RWPE2 (cell line): ENCODE data around the gene MB21D2.

Source experiments
- ATAC-seq: fragments of 200-7000 bp; cut with Tn5 transposase; 3 replicates; pipeline ENCODE4 v1.9.1; 2021; ENCODE audit warnings: low read depth
- DNase-seq: peaks from one replicate; pipeline ENCODE4 v3.0.0-alpha.2; 2020; ENCODE audit warnings: low spot score
- H3K27ac ChIP-seq: fragments of 450-650 bp; 2 replicates; pipeline ENCODE4 v1.5.1; 2017; ENCODE audit warnings: mild to moderate bottlenecking; ENCODE audit not compliant: poor library complexity, severe bottlenecking
- H3K27me3 ChIP-seq: fragments of 250-450 bp; sonication (Bioruptor Pico); 2 replicates; pipeline ENCODE4 v1.5.1; 2021; ENCODE audit warnings: mild to moderate bottlenecking, moderate library complexity; ENCODE audit not compliant: insufficient read depth, poor library complexity, severe bottlenecking
- H3K36me3 ChIP-seq: fragments of 250-450 bp; sonication (Bioruptor Pico); 2 replicates; pipeline ENCODE4 v1.5.1; 2020; ENCODE audit warnings: low read depth, mild to moderate bottlenecking, moderate library complexity
- H3K4me1 ChIP-seq: fragments of 250-450 bp; sonication (Bioruptor Pico); 2 replicates; pipeline ENCODE4 v1.5.1; 2021; ENCODE audit warnings: mild to moderate bottlenecking, moderate library complexity; ENCODE audit not compliant: insufficient read depth, poor library complexity, severe bottlenecking
- H3K4me3 ChIP-seq: fragments of 250-450 bp; sonication (Bioruptor Pico); 2 replicates; pipeline ENCODE4 v1.5.1; 2021; ENCODE audit warnings: mild to moderate bottlenecking, moderate library complexity; ENCODE audit not compliant: severe bottlenecking
- H3K9me3 ChIP-seq: fragments of 250-450 bp; sonication (Bioruptor Pico); 2 replicates; pipeline ENCODE4 v1.5.1; 2021; ENCODE audit warnings: mild to moderate bottlenecking, moderate library complexity; ENCODE audit not compliant: severe bottlenecking
- TF ChIP-seq, protein P1 (sequence below): fragments of 450-650 bp; IDR thresholded peaks from one replicate; pipeline ENCODE4 v1.5.1; 2017; ENCODE audit warnings: mild to moderate bottlenecking, moderate library complexity; ENCODE audit not compliant: poor library complexity, severe bottlenecking

Gene MB21D2

GRCh38 chr3:192848371-192849233, 69.1 kb downstream of the MB21D2 start:
- TF ChIP-seq, protein P1, sequence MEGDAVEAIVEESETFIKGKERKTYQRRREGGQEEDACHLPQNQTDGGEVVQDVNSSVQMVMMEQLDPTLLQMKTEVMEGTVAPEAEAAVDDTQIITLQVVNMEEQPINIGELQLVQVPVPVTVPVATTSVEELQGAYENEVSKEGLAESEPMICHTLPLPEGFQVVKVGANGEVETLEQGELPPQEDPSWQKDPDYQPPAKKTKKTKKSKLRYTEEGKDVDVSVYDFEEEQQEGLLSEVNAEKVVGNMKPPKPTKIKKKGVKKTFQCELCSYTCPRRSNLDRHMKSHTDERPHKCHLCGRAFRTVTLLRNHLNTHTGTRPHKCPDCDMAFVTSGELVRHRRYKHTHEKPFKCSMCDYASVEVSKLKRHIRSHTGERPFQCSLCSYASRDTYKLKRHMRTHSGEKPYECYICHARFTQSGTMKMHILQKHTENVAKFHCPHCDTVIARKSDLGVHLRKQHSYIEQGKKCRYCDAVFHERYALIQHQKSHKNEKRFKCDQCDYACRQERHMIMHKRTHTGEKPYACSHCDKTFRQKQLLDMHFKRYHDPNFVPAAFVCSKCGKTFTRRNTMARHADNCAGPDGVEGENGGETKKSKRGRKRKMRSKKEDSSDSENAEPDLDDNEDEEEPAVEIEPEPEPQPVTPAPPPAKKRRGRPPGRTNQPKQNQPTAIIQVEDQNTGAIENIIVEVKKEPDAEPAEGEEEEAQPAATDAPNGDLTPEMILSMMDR, result no peak
- DNase-seq (no peak), ATAC-seq (no peak)
- Histone ChIP-seq H3K9me3 (no peaks in the 10 kb centered on the region), H3K4me3 (no peak overlapping the region), H3K27me3 (no peaks in the 10 kb centered on the region), H3K4me1 (peaks cover 38% of the 10 kb centered on the region), H3K27ac (no peak overlapping the region), H3K36me3 (no peaks in the 10 kb centered on the region)

- H3K27me3 ChIP-seq, result no peaks in the 10 kb centered on the region
- ATAC-seq (no peak), DNase-seq (no peak)
- peaks cover 38% of the 10 kb centered on the region for H3K4me1 ChIP-seq
- H3K9me3 ChIP-seq, result no peaks in the 10 kb centered on the region
- TF ChIP-seq, protein P1, result no peak
- no peaks in the 10 kb centered on the region for H3K36me3 ChIP-seq
- H3K4me3 ChIP-seq, result no peak overlapping the region
- no peak overlapping the region for H3K27ac ChIP-seq
Observed at GRCh38 chr3:192847941-192848340, 69.7 kb downstream of the MB21D2 start.

GRCh38 chr3:192845526-192845855, 72.2 kb downstream of the MB21D2 start:
- ATAC-seq, result no peak
- no peaks in the 10 kb centered on the region for H3K36me3 ChIP-seq

GRCh38 chr3:192844836-192845525, 72.7 kb downstream of the MB21D2 start:
- H3K9me3 ChIP-seq, result no peaks in the 10 kb centered on the region
- DNase-seq (no peak), ATAC-seq (no peak)
- TF ChIP-seq, protein P1, result no peak
- no peaks in the 10 kb centered on the region for H3K27me3 ChIP-seq
- H3K36me3 ChIP-seq, result no peaks in the 10 kb centered on the region
- H3K4me1 ChIP-seq, result peaks cover 11% of the 10 kb centered on the region
- H3K27ac ChIP-seq, result no peak overlapping the region
- H3K4me3 ChIP-seq, result no peak overlapping the region

More at GRCh38 chr3:192845526-192845855, 72.2 kb downstream of the MB21D2 start:
- no peaks in the 10 kb centered on the region for H3K27me3 ChIP-seq
- peaks cover 14% of the 10 kb centered on the region for H3K4me1 ChIP-seq
- no peaks in the 10 kb centered on the region for H3K9me3 ChIP-seq
- no peak overlapping the region for H3K27ac ChIP-seq
- H3K4me3 ChIP-seq, result no peak overlapping the region
- TF ChIP-seq, protein P1, result no peak
- DNase-seq, result no peak

- no peak overlapping the region for H3K27ac ChIP-seq
- TF ChIP-seq, protein P1, result no peak
- no peaks in the 10 kb centered on the region for H3K27me3 ChIP-seq
- H3K4me1 ChIP-seq, result peaks cover 5% of the 10 kb centered on the region
- H3K36me3 ChIP-seq, result no peaks in the 10 kb centered on the region
- DNase-seq (no peak), ATAC-seq (no peak)
- no peak overlapping the region for H3K4me3 ChIP-seq
- H3K9me3 ChIP-seq, result no peaks in the 10 kb centered on the region
Observed at GRCh38 chr3:192844486-192844765, 73.2 kb downstream of the MB21D2 start.
